ENCODE measurements around the gene CDH26.

CDH26 gene

GRCh38 chr20:59958123-59958522 is at the start of gene CDH26:
Gene CDH26 (plus strand): TSS chr20:59958423. CDS start chr20:59958727, 304 bp downstream.
- DNase-seq, result no peak

DNA sequence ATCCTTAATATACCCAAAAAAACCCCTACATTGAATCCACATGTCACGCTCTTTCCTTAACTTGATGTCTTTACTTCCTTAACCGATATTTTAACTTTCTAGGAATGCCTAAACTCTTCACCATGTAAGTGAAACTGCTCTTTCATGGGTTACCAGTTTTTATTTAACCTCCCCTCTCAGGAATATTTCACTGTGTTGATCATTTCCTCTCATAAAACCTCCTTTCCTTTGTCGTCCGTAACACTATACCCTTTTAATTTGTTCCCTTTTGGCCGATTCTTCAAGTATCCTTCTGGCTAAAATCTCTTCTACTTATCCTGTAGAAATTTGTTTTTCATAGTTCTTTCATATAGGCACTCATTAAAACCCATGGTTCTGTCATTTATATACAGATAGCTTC is 49.4 kb upstream of the CDH26 start:
- DNase-seq, result no peak

DNA sequence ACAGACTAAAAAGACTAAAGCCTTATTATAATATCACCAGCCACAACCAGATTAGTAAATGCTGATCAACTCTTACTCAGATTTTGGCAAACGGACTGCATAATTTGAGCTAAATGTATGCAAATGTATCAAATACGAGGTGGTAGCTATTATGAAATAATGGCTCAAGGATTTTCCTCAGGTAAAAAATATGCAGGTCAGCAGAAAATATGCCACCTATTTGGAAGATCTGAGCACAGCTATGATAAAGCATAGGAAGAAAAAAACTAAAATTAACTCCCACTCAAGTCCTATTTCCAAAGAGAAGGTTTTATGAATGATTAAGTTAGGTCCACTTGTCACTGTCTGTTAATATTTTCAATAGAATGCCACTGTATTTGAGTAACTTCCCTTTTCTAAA is 47.2 kb upstream of the CDH26 start:
- DNase-seq, result no peak

GRCh38 chr20:59912609-59913008 is 45.6 kb upstream of the CDH26 start:
- no peak for DNase-seq

DNA sequence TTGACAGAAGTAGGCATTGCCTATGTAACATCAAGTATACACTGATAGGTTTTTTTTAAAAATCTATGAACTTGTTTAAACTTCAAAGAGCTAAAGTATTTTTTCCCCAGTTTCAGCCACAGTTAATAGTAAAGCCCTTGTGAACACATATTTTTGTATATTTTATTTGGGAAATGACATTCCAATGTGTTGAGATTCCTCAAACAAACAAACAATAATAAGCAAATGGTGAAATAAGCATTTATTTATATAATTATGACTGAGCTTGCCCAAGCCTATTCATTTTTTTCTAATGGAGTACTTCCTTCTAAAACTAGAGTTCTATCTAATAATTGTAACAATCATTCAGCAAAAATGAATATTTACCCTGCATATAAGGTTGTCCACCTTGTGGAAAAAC is 37.3 kb upstream of the CDH26 start:
- DNase-seq, result no peak

GRCh38 chr20:59923514-59923913 is 34.7 kb upstream of the CDH26 start:
- DNase-seq, result no peak

GRCh38 chr20:59925359-59925758 is 32.9 kb upstream of the CDH26 start:
- DNase-seq, result no peak

DNA sequence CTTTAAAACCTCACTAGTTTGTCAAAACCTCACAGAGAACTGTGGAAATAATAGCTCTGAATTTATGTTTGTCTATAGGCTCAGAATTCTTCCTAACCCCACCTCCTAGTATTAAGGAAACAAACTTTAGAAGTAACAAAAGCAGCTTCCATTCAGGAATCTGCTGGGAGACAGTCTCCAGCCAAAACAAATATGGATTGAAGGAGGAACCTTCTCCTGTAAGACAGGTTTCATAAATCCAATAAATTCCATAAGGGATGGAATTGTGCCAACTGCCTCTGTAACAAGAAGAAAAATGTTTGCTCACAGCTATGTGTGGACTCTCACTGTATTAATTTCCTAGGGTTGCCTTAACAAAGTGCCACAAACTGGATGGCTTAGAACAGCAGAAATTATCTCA is 32.3 kb upstream of the CDH26 start:
- peak; percentile 41 for DNase-seq

DNA sequence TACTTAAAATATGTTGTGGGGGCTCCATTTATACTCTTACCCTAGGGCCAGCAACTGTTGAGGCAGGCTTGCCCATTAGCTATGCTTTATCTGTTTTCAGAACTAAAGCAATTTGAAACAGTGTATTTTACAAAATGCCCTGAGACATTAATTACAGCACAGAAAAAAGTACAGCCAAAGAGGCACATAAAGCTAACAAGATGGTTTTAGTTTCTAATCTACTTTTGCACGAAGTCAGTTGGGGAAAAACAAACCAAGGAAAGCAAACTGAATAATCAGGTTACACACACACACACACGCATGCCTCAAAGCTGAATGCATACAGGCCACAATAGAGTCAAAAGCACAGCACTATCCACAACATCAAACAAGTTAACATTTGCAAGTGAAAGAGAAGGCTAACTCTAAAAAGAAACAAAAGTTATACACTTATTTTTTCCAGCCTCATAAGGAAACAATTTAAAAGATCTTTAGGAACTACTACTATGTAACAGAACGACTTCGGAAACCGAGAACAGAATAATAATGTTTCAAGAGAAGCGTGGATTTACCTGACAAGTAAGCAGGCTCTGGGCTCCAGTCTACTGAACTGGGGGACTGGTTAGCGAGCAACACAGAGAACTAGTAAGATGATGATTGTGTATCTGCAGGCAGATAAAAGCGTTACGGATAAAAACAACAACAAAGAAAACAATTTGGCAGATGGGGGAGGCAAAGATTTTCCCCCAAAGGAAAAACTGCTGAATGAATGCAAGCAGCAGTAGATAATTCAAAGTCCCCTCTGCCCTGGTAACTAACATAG is 26.5 kb upstream of the CDH26 start:
- DNase-seq, result no peak

DNA sequence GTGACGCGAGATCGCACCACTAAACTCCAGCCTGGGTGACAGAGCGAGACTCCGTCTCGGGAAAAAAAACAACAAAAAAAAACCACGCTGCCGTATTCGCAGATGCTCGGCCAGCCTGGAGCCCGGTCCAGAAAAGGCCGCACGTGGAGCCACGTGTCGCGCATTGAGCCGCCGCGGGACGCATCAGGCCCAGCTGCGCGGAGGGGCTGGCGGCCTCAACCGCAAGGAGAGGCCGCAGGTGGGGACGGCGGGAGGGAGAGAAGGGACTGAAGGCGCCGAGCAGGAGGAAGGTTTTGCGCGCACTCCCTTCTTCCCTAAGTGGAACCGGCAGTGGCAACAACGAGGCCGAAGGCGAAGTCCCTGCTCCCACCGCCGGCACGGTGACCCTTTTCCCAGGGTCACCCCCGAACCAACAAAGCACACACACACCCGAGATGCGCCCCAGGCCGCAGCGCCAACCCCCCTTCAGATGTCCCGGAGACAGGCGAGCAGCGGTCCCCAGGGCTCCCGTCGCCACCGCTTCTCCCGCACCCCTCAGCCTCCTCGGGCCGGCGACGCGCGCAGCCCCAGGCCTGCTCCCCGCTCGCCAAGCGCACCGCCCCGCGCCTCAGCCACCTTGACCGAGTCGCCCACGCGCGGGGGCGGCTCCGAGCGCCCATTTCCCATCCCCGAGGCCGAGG is 25.5 kb upstream of the CDH26 start:
- no peak for DNase-seq

DNA sequence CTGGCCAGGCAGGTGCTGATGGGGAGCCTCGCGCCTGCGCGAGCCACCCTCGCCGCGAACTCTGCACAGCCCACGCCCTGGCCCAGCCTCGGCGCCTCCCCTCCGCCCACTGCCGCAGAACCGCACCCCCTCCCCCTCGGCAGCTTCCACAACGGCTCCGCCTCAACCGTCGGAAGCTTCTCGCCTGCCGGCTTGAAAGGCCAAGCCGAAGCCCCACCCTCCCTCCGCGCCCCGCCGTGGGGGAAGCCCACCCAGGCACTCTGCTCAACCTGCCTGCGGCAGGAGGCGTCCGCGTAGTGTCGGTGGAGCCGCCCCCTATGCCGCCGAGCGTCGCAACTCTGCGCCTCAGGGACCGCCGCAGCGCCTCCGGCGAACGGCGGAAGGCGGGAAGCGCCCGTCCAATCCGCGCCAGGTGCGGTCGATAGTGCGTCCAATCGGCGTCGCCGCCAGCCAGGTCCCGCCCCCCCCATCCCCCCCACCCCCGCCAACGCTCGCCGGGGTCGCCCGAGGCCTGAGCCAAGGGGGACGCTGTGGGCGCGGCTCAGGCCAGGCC is 24.9 kb upstream of the CDH26 start, which contains the start of gene SYCP2:
Gene SYCP2, minus strand, starts transcription at position 342 of the 553 bp plus-strand sequence. CDS start 11,224 bp downstream, outside the sequence.
- DNase-seq, result peak; percentile 53

DNA sequence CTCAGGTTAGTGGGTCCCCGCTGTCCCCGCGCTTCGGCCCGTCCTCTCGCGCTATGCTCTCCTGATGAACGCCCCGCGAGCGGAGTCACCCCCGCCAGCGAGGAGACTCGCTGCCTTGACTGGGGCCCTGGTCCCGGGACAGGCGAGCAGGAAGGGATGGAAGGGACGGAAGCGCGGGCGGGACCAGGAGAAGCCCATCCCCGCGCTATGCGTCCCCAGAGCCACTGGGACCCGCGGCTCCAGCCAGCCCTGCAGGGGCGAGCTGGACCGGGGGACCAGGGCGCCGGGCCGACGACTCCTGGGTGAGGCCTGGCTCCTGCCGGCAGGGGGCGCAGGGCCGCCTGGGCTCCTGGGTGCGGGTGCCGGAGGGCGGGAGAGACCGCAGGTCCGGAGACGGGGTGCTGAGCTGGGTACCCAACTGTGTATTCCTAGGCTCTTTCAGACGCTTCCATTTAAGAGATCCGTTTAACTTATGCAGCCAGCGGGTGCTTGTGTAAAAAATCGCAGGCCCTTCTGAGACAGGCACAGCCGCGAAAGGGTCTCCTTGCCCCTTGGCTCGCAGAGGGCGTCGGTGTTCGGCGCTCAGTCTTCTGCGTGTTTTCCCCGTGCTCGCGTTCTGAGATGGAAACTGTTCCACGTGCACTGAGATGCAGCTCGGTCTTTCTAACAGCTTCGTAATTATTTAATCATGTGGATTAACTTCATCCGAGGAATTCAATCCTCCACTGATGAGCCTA is 24.2 kb upstream of the CDH26 start:
- peak; percentile 69 for DNase-seq

DNA sequence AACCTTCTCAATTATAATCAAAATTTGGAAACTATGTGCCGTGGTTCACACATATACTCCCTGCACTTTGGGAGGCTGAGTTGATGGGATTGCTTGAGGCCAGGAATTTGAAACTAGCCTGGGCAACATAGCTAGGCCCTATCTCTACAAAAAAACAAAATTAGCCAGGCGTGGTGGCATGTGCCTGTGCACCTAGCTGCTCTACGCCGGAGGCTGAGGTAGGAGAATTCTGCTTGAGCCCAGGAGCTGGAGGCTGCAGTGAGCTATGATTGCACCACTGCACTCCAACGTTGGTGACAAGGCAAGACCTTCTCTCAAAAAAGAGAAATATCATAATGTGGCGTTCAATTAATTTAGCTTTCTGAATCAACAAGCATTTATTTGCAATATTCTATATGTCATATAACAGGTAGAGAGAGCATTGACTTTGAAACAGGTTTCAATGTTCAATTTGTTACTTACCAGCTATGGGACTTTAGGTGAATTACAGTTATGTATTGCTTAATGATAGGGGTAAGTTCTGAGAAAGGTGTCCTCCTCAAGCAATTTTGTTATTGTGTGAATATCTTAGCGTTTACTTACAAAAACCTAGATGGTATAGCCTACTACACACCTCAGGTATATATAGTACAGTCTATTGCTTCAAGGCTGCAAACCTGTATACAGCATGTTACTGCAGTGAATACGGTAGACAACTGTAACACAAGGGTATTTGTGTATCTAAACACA is 22.6 kb upstream of the CDH26 start:
- no peak for DNase-seq

GRCh38 chr20:59936409-59936808 is 21.8 kb upstream of the CDH26 start:
- DNase-seq, result no peak

GRCh38 chr20:59937150-59937549 is 21.1 kb upstream of the CDH26 start:
- no peak for DNase-seq

- DNase-seq, result peak; percentile 68
Observed at GRCh38 chr20:59938221-59938620, 20.0 kb upstream of the CDH26 start.

DNA sequence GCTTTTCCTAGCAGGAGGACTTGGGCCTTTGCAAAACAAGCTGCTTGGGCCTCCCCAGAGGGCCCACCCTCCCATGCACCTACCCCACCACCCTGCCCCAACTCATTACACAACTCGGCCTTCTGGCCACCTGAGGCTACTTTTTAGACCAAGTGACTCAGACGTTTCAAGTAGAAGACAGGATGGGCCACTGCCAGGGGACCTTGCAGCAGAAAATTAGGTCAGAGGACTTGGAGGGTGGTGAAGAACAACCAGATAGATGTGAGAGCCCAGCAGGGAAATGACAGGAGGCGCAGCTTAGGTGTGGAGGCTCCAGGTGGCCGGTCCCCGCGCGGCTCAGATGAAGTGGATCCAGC is 19.5 kb upstream of the CDH26 start:
- DNase-seq, result peak; percentile 14

DNA sequence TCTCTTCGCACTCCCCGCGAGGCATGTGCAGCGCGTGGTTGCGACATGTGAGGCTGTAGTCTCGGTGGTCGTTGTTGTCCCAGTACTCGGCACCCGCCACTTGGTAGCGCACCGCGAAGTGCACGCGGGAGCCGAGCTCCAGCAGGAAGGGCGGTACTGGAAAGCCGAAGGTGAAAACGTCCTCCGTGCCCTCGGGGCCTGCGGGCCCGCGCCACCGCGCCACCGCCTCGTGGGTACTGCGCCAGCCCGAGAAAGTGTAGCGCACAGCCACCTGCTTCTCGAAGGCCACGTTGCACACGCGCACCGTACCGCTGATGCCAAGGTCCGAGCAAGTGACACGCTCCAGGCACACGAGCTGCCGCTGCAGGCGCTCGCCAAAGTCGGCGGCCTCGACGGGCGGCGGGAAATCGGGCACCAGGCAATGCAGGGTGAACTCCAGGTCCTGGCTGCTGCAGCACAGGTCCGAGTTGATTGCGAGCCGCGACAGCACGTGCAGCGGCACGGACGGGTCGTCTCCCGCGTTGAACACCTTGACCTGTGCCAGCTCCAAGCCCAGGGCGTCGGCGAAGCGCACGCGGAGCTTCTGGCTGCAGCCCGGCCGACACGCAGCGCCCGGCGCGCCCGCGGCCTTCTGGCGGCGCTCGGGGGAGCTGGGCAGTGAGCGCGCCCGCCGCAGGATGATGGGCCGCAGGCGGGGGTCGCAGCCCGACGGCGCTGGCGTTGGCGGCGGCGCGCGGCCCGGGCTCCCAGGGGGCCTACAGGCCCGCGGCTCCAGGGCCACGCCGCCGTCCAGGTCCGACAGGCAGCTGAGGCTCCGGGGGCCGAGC is 19.0 kb upstream of the CDH26 start:
- DNase-seq, result no peak

- no peak for DNase-seq
Observed at GRCh38 chr20:59939879-59940128, 18.4 kb upstream of the CDH26 start.

GRCh38 chr20:59940129-59940955 is 17.9 kb upstream of the CDH26 start, which contains the start of the genes FAM217B and PPP1R3D:
Gene FAM217B (plus strand): TSS chr20:59940389. CDS start chr20:59943944, 3,555 bp downstream.
Gene PPP1R3D (minus strand): TSS chr20:59940305. CDS start chr20:59939931, 374 bp downstream.
- DNase-seq, result peak; percentile 95

- no peak for DNase-seq
Observed at GRCh38 chr20:59940956-59941294, 17.3 kb upstream of the CDH26 start.
